DMS79 (cell line): ENCODE data around the gene MAN2B2.

Experiments used
- DNase-seq: peaks from one replicate; lab custom pipeline; 2025; lab: John Stamatoyannopoulos, UW

MAN2B2 gene

DNA sequence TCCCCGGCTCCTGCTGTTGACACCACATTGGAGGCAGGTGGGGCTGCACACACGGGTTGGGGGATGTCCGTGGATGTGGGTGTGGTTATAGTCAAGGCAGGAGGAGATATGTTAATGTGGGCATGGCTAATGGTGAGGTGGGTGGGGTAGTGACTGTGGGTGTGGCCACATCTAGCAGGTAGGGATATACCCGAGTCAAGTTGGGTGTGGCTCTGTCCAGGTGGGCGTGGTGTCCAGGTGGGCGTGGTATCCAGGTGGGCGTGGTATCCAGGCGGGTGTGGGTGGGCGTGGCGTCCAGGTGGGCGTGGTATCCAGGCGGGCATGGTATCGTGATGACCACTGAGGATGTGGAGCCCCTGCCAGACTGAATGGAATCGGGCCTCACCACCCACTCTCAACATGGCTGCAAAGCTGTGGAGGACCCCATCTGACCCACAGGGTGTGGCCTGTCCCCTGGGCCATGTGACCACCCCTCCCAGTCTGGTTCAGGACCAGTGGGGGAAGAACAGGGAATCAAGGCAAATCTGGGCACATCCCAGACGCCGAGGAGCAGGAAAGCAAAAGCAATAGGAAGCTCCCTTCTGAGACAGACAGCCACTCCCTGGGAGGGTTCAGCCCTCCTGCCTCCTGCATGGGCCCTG, 21.0 kb downstream of the MAN2B2 start:
- no peak for DNase-seq

DNA sequence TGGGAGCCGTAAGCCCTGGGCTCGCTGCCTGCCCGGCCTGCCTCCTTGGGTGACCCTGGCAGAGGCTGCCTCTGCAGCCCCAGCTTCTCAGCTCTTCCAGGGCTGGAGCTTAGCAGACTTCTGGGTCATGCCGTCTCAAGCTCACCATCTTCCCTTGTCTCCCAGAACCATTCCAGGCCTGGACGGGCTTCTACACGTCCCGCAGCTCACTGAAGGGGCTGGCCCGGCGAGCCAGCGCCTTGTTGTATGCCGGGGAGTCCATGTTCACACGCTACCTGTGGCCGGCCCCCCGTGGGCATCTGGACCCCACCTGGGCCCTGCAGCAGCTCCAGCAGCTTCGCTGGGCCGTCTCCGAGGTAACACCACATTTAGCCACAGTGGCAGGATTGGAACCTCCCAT, 22.0 kb downstream of the MAN2B2 start:
- no peak for DNase-seq

- no peak for DNase-seq
Measured at GRCh38 chr4:6598127-6598526, 23.1 kb downstream of the MAN2B2 start.

- no peak for DNase-seq
Measured at GRCh38 chr4:6598641-6599040, 23.7 kb downstream of the MAN2B2 start.

DNA sequence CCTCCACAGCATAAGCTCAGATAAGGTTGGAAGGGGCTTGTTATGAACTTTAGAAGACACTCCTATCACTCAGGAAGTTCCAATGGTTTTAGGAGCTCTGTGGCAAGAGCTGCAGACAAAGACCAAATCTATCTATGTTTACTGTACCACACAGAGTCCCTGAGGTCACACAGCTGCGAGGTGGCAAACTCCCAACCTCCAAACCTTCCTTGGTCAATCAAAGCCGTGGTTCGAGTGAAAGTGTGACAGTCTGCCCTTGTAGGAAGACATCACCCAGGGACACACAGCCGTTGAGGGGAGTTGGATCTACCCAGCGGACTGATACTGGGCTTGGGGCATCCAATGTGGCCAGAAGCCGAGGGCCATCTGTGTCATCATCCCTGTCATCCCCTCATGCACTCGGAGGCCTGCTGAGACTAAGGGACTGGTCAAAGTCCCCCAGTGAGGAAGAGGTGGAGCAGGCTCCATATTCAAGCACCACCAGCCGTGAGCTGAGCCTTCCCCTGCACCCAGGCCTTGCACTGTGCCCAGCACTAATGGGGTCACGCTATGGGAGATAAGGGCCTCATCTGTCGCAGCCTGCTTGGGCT, 26.8 kb downstream of the MAN2B2 start:
- DNase-seq, result no peak

GRCh38 chr4:6602289-6602688, 27.3 kb downstream of the MAN2B2 start:
- DNase-seq, result no peak

DNA sequence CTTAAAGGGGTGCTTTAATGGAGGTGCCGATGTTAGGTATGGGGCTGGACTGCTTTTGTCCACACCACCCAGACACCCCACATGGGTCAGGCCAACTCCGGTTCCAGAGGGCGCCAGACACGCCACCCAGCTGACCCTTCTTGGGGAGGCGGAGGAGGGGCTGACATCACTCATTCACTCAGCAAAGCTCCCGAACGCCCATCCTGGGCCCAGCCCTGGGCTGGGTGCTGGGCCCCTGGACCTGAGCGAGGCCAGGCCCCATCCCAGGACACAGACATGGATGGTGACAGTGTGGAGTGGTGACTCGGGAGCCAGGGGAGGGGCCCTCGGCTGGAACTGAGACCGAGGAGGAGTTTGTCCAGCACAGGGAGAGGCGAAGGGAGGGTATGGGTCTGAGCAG, 28.1 kb downstream of the MAN2B2 start:
- DNase-seq, result no peak

DNA sequence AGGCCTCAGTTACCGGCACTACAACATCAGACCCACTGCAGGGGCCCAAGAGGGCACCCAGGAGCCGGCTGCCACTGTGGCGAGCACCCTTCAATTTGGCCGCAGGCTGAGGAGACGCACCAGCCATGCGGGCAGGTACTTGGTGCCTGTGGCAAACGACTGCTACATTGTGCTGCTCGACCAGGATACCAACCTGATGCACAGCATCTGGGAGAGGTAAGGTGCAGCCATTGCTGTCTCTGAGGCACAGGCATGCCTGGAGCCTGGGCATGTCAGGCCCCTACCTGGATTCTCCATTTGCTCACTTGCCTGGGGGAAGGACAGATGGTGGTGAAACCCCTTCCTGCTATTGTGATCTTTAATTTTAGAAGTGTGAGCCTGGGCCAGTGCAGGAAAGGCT, 30.1 kb downstream of the MAN2B2 start:
- DNase-seq, result no peak

GRCh38 chr4:6605605-6606004, 30.6 kb downstream of the MAN2B2 start:
- no peak for DNase-seq

DNA sequence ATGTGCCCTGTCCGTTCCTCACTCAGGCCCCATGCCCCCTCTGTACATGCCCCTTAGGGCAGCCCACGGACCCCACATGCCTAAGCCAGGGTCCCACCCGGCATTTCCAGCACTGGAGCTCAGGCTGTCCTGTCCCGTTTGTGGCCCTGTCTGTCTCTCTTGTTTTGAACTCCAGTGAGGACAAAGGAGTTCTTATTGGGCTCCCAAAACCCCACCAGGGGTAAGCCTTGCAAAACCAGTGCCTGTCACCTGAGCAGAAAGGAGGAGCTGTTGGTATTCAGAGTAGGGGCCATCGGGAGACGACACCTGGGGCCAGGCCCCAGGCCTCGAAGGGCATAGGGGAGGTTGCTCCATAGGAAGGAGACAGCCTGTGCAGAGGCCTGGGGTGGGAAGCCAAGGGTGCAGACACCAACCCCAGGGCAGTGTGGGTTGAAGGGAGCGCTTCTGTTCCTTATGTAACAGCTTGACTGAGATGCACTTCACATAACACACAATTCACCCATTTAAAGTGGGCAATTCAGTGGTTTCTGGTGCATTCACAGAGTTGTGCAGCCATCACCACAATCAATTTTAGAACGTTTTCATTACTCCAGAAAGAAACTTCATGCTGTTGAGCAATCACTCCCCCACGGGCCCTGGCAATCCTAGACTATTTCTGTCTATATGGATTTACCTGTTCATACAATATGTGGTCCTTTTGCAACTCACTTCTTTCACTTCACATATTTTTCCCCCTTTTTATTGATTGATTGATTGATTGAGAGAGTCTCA, 31.7 kb downstream of the MAN2B2 start:
- DNase-seq, result no peak

DNA sequence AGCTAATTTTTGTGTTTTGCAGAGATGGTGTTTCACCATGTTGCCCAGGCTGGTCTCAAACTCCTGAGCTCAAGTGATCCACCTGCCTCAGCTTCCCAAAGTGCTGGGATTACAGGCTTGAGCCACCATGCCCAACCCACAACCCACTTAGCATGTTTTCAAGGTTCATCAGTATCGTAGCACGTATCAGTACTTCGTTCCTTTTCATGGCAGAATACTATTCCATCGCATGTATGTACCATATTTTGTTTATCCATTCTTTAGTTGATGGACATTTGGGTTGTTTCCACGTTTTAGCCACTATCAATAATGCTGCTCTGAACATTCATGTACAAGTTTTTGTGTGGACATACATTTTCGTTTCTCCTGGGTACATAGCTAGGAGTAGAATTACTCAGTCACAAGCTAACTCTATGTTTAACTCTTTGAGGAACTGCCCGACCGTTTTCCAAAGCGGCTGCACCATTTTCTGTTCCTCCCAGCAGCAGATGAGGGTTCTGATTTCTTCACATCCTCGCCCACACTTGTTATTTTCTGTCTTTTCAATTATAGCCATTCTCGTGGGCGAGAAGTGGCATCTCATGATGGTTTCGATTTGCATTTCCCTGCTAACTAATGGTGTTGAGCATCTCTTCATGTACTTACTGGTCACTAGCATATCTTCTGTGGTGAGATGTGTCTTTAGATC, 32.5 kb downstream of the MAN2B2 start:
- no peak for DNase-seq

DNA sequence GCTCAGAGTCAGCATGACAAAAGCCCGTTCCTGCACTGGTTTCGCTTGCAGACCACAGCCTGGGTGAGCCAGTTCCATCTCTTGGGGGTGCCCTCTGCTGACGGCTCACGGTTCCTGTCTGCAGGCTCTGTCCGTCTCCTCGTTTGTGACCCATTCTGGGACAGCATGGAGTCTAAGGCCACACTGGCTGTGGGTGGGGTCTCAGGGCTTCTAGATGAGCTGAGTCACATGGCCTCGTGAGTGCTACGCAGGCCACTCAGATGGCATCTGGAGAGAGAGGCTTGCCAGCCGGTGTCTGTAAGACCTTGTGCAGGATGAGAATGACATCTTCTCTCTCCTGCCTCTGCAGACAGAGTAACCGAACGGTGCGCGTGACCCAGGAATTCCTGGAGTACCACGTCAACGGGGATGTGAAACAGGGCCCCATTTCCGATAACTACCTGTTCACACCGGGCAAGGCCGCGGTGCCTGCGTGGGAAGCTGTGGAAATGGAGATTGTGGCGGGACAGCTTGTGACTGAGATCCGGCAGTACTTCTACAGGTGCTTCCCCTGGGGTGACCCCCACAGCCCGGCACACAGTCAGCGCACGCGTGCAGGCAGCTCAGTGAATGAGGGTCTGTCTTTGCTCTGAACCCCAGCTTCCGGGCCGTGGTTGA, 33.9 kb downstream of the MAN2B2 start:
- no peak for DNase-seq

DNA sequence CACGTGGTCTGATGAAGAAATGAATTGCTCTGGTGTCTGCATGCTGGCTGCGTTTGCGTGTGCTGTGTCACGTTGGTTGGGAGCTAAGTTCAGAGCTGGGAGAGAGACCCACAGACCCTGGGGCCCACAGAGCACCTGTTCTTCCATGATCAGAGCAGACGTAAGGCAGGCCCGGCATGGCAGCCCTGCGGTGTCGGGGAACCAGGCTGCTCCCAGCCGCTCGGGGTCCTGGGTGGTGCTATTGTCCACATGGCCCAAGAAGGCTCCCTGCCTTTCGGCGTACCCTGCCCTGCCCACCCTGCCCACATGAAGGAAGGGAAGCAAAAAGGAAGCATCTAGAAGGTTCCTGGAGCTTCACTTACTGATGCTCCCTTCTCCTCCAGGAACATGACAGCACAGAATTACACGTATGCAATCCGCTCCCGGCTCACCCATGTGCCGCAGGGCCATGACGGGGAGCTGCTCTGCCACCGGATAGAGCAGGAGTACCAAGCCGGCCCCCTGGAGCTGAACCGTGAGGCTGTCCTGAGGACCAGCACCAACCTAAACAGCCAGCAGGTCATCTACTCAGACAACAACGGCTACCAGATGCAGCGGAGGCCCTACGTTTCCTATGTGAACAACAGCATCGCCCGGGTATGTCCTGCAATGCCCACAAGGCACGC, 34.6 kb downstream of the MAN2B2 start:
- no peak for DNase-seq

DNA sequence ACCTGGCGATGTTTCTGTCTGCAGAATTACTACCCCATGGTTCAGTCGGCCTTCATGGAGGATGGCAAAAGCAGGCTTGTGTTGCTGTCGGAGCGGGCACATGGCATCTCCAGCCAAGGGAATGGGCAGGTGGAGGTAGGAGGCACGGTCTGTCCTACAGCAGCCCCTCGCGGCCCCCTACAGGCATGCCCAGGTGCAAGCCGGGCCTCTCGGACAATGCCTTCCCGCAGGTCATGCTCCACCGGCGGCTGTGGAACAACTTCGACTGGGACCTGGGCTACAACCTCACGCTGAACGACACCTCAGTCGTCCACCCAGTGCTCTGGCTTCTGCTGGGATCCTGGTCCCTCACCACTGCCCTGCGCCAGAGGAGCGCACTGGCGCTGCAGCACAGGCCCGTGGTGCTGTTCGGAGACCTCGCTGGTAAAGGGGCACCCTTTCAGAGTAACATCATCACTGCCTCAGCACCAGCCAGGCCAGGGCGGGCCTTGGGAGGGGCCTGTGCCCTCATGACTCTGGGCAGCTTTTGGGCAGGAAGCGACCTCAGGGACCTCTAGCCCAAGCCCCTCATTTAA, 36.0 kb downstream of the MAN2B2 start:
- no peak for DNase-seq

GRCh38 chr4:6612961-6613675, 38.1 kb downstream of the MAN2B2 start:
- DNase-seq, result no peak

DNA sequence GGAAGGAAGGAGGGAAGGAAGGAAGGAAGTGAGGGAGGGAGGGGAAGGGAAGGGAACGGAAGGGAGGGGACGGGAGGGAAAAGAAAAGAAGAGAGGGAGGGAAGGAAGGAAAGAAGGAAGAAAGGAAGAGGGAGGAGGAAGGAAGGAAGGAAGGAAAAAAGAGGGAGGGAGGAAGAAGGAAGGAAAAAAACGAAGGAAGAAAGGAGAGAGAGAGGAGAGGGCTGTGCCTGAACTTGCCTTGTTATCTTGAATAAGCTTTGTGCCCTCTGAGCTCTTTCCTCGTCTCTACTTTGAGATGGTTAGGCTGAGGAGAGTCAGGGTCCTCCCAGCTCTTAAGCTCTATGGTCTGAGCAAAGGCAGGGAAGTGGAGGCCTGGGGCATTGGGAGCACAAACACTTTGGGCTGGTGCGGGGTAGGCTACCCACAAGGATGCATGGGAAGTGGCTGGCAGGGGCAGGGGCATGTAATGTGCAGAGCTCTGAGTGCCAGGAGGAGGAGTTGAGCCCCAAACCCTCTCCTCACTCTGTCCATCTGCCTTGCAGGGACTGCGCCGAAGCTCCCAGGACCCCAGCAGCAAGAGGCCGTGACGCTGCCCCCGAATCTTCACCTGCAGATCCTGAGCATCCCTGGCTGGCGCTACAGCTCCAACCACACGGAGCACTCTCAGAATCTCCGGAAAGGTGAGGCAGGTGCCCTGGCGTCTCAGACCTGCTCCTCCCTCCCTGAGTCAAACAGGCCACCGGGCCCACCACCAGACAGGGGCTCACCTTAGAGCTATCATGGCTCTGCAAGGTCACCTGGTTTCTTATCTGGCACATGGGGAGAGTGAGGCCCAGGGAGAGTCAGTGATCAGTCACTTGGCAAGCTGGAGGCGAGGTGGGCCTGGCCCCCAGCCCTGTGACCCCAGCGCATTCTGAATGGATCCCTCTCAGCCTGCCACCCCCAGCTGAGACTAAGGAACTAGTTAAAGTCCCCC, 39.0 kb downstream of the MAN2B2 start:
- DNase-seq, result no peak

- DNase-seq, result no peak
Measured at GRCh38 chr4:6614701-6615230, 39.8 kb downstream of the MAN2B2 start.

DNA sequence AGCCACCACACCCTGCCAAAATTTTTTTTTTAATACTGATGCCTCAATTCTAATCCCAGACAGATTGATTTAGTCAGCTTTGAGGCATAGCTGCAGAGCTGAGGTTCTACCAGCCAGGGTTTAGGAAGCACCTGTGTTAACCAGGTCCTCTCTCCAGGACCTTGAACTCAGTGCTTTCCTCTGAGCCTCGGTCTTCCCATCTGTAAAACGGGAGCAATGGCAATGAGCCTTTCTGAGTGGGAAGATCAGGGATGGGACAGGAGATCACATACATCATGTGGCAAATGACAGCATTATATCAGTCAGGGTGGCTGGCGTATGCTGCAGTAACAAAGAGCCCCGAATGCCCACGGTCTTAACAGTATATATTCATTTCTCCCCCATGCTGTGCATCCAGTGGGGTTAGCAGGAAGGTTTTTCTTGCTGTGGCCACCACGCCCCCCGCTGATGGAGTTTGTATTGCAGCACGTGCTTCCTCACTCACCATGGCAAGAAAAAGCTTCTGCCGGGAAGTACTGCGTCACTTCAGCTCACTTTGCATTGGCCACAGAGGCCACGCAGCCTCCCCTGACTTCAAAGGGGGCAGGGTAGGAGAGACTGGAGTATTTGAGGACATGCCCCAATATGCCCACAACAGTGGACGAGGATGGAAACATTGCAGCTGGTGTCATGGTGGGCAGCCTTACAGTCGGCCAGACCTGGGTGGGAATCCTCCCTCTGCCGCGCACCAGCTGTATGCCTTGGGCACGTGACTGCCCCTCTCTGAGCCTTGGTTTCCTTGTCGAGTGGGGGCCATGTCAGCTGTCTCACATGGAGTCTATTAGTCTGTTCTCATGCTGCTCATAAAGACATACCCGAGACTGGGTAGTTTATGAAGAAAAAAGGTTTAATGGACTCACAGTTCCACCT, 41.4 kb downstream of the MAN2B2 start:
- no peak for DNase-seq
